HG02571 (cell line): ENCODE measurements around the gene RBM14.
A peak's percentile ranks its signal among the peaks of the same experiment; 100 is the strongest.
"Not testable (repeated sequence)": the region's sequence is repeated elsewhere in the genome, so short reads cannot be mapped to it uniquely, and the experiment has no call there.

Experiments used
- ATAC-seq: cut with Tn5 transposase; IDR thresholded peaks from one replicate; pipeline ENCODE4 v1.9.1; 2021; ENCODE audit warnings: mild to moderate bottlenecking, moderate library complexity; ENCODE audit not compliant: unreplicated experiment

The RBM14 gene

GRCh38 chr11:66632952-66633351 lies 16.5 kb downstream of the RBM14 start:
- ATAC-seq = no peak

DNA sequence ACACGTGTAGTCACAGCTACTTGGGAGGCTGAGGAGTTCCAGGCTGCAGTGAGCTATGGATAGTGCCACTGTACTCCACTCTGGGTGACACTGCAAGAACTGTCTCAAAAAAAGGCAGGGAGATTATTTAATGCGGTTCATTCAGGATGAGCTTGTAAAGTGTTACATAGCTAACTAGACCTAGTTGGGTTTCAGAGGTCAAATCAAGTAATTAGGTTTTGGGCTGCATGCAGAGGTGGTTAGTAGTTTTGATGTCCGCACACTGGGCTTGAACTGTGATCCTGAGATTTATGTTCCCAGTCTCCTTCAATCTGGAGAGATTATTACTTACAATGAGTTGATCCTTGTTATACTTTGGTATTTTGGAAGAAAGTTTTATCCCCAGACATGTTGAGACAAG lies 20.0 kb downstream of the RBM14 start:
- no peak for ATAC-seq

- no peak for ATAC-seq
These were observed 21.2 kb downstream of the RBM14 start for GRCh38 chr11:66637557-66638176.

- ATAC-seq = peak; percentile 94
These were observed 22.0 kb downstream of the RBM14 start, which contains the start of gene RBM4 for GRCh38 chr11:66638177-66639065. Gene RBM4 (plus strand): TSS chr11:66638703. CDS start chr11:66639712, 1,009 bp downstream.

DNA sequence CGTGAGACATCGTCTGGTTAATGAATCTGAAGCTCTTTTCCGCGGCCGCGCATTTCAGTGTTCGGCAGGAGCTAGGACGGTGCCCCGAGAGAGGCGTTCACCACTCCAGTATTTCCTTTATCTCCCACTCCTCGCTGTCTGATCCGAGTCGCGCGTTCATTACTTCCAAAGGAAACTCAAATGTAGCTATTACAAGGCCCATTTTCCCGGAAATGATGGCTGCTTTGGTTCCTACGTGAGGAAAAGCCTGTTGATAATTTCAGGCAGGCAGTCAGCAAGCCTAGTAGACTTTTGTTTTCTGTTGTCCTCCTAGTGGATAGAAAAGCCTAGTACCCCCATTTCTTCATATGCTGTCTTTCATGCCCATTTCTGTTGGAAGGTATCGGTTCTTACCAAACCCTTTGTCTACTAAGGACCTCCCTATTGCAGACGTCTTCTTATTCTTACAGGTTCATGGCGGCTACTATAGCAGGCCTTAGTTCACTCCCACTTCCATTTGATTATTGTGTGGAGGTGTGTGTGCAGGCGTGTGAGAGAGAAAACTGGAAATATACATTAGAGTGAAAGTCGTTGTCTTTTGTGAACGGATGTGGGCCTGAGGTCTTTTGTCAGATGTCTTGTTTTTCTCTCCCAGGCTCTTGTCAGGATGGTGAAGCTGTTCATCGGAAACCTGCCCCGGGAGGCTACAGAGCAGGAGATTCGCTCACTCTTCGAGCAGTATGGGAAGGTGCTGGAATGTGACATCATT lies 22.8 kb downstream of the RBM14 start:
- ATAC-seq = no peak

- not testable (repeated sequence) for ATAC-seq
These were observed 23.4 kb downstream of the RBM14 start for GRCh38 chr11:66639814-66640340.

DNA sequence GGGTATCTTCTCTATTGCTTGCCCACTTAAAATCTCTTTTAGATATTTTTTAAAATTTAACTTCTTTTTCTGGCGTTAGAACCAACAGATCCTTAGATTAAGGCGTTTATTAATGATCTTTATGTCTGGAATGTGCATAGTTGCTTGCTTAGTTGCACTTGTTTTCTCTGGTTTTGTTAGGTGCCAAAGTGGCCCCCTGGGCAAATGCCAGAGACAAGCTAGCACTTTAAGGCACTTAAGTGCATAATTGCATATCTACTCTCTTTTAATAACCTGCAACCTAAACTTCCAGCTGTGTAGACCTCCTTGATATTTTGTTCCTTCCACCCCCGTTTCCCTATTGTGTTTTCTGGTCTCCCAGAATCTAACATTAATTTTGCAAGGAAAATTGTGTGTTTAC lies 25.4 kb downstream of the RBM14 start:
- no peak for ATAC-seq

DNA sequence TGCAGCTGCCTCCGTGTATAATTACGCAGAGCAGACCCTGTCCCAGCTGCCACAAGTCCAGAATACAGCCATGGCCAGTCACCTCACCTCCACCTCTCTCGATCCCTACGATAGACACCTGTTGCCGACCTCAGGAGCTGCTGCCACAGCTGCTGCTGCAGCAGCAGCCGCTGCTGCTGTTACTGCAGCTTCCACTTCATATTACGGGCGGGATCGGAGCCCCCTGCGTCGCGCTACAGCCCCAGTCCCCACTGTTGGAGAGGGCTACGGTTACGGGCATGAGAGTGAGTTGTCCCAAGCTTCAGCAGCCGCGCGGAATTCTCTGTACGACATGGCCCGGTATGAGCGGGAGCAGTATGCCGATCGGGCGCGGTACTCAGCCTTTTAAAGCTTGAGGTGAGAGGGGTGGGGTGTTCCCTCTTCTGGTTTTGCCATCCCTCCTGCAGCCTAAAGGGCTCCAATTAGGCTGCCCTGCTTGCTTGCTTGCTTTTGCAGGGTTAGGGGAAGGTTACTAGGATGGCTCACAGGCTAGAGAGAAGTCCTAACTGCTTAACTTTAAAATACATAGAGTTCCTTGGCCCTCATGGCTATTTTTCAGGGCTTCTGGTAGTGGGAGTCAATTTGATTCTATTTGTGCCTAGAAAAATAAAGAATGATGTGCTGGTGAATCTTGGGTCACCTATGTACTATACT lies 27.5 kb downstream of the RBM14 start:
- no peak for ATAC-seq

- no peak for ATAC-seq
These were observed 30.4 kb downstream of the RBM14 start for GRCh38 chr11:66646828-66647227.

- no peak for ATAC-seq
These were observed 33.5 kb downstream of the RBM14 start for GRCh38 chr11:66649903-66650302.

DNA sequence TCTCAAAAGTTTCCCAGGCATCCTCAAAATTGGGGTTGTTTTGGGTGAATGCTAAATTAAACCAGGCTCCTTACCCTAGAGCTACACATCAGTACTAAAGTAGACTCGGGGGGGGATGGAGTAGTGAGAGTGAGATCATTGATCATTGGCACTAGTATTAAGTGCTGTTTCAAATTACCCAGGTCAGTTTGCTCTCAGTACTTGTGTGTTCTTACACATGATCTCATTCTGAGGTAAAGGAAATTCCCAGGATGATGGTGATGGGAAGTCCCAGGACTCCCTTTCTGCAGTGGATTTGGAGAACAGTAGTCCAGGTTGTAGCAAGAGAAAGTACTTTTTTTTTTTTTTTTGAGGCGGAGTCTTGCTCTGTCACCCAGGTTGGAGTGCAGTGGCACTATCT lies 34.6 kb downstream of the RBM14 start:
- ATAC-seq = no peak

DNA sequence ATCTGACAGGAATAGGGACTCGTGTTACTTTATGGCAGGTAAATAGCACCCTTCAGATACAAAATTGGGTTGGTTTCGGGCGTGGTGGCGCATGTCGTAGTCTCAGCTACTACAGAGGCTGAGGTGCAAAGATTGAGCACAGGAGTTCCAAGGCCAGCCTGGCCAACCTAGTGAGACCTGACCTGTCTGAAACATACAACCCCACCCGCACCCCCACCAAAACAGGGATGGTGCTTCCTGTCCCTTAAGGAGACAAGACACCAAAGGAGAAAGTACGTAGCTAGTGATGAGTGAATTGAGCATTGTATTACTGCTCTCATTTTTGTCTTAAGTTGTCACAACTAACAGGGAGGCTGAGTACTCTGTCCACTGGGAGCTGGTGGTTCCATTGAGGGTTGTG lies 36.2 kb downstream of the RBM14 start:
- ATAC-seq = no peak

- ATAC-seq = no peak
These were observed 36.7 kb downstream of the RBM14 start for GRCh38 chr11:66653123-66653522.

DNA sequence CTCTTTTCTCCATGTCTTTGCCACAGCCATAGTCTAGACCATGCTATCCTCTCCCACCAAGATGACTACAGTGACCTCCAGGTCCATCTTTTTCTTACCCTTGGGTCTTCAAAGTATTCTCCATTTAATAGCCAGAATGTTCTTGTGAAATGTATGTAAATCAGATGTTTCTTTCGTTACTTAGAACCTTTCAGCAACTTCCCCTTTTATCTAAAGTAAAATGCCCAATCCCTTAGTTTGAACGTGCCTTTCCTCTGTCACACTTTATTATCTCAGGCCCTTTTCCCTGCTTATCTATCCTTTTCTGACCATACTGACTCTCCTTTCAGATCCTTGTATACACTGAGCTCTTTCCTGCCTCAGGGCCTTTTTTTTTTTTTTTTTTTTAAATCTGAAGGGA lies 43.3 kb downstream of the RBM14 start:
- no peak for ATAC-seq

DNA sequence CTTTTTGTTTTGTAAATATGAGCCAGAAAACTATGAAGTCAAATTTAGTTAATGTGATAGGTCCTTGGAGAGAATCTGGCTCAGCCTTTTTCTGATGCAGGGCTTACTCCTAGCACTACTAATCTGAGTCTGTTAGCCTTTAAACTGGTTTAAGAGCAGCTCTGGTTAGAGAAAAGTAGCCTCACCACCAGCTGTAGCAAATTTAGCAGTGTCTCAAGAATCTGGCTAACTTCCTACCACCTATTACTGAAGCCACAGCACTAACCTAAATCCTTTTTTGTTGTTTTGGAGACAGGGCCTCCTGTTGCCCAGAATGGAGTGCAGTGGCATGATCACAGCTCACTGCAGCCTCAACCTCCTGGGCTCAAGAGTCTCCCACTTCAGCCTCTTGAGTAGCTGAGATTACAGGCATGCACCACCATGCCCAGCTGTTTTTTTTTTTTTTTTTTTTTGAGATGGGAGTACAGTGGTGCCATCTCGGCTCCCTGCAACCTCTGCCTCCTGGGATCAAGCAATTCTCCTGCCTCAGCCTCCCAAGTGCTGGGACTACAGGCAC lies 47.4 kb downstream of the RBM14 start:
- no peak for ATAC-seq

DNA sequence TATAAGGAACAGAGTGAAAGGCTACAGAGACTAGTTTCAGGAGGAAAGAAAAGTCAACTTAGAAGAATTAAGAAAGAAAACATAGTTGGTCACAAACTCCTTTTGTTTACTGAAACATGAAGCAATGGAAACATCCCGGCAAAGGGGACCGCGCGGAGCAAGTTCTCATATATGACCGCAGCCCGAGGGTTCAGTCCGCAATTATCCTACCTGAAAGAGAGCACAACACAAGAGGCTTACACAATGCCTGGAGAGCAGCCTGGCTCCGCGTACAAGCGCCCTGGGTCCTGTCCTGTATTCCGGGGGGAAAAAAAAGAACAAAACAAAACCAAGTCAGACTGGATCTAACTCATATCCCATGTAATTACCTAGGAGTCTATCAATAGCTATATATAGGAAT lies 48.9 kb downstream of the RBM14 start:
- no peak for ATAC-seq

DNA sequence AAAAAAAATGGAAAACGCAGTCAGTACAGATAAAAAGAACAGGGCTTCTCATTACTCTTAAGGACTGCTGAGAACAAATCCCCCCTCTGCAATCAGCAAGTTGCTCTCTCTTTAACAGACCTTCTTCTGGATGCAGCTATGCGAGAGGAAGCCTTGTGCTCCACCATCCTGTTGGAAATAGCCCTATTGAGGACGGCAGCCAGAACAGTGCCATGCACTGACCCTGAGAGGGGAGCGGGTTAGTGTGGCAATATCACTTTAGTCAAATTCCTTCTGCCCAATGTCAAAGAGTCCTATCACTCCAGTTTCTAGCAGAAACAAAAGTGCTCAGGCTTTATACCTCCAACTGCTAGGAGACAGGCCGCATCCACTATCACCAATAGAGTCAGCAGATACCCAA lies 54.4 kb downstream of the RBM14 start:
- ATAC-seq = no peak

DNA sequence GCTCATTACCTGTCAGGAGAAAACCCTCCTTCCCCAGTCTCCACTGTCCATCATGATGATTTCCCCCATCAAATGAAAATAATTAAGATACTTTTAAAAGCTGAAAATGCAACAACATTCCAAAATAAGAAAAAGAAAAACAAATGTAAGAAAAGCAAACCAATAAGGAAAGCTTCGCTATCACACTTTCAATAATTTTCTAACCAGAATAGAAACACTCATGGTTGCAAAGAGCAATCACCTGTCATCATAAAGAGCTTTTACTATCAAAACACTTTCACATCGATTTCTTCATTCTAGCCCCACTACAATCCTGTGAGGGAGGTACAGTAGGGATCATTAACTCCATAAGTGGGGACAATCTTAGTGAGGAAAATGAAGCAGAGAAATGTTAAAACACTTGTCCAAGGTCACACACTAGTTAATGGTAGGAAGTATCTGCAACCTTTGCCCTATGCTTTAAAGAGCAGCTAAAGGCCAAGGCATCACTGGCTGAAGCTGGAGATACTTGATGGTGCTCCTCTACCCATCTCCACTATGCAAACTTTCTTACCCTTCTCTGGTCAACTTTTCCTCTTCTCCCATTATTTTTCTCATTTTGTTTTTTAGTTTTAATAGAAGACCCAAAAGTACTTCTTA lies 58.7 kb downstream of the RBM14 start:
- ATAC-seq = no peak

DNA sequence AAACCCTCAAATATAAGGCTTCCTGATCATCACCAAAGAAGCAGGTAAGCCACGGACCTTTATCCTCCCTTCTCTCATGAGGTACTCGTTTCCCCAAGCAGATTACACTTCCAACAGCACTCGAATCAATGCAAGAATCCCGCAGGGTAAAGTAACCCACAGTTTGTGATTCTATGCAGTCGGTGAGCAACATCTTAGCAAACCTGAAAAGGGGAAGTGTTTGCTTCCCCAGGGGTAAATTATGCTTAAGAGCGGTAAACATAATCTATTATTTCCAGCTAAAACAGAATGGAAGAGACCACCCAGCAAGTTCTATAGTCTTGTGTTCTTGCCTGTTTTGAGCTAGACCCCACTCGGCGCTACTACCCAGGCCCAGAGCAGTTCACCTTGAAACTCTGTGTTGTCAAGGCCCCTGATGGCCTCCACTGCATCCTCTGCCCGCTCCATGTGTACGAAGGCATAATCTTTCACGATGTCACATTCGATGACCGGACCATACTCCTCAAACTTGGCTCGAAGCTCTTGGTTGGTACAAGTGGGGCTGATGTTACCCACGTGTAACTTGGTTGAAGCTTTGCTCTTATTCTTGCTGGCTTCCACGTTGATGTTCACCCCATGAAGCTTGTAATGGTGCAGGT lies 60.0 kb downstream of the RBM14 start:
- ATAC-seq = no peak
